ENCODE results near the gene STXBP5.

DNA sequence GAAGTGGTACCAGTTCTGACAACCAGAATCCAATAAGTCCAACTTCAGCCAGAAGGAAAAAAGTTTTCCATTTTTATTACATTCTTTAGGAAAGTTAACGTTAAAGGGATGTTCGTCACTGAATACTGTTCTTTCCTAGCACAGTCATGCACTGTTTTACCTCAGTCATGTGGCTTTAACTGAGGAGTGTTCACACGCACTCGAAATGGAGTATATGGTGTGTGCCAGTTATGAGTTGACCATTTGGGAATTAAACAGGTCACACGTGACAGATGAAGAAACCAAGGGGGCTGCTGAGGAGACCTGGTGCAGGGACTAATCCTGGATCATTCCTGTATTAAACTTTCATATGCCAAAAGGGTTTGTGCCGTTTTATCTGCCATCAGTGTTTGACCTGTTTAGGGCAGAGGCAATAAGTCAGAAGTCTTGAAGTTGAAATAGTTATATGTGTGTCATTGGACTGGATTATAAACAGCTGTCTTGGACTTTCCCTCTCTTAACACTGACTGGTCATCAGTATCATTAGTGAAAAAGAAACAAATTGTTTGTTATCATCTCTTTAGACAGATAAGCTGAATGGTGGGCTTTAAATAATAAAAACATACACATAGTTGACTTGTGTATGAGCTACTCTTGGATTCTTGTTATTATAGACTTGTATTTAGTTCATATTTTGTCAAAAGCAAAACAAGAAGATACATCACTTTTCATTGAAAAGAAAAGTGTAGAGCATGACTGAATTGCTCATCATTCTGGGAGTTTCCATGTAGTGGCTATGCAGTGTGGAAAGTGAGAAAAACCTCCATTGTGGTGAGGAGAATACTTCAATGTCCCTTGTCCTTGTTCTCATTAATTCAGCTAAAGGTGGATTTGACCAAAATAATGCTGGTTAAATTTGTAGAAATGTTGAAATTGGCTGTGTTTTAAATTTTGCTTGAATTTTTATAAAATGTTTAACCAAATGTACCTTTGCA lies 180.8 kb downstream of the STXBP5 start:
- TF ChIP-seq, protein P1, sequence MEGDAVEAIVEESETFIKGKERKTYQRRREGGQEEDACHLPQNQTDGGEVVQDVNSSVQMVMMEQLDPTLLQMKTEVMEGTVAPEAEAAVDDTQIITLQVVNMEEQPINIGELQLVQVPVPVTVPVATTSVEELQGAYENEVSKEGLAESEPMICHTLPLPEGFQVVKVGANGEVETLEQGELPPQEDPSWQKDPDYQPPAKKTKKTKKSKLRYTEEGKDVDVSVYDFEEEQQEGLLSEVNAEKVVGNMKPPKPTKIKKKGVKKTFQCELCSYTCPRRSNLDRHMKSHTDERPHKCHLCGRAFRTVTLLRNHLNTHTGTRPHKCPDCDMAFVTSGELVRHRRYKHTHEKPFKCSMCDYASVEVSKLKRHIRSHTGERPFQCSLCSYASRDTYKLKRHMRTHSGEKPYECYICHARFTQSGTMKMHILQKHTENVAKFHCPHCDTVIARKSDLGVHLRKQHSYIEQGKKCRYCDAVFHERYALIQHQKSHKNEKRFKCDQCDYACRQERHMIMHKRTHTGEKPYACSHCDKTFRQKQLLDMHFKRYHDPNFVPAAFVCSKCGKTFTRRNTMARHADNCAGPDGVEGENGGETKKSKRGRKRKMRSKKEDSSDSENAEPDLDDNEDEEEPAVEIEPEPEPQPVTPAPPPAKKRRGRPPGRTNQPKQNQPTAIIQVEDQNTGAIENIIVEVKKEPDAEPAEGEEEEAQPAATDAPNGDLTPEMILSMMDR (IDR thresholded peaks at IDR 0.05; ENCODE audit: low read depth, low read length, poor library complexity, severe bottlenecking) = no peak
- no peak for TF ChIP-seq EZH2phosphoT487 (IDR thresholded peaks at IDR 0.05; ENCODE audit: borderline replicate concordance, low read length)

Measured in DOHH2 (cell line).